ENCODE data around the gene ELMO1. TPM values are rescaled to one million over a fixed set of nuclear protein-coding genes. Genes with fewer than 3 reads are reported as not detected.
A peak's percentile ranks its signal among the peaks of the same experiment; 100 is the strongest.

ELMO1 gene
- total and polyA plus RNA-seq, 8 donors = 18.2 to 55.3 (median 45.6) TPM

DNA sequence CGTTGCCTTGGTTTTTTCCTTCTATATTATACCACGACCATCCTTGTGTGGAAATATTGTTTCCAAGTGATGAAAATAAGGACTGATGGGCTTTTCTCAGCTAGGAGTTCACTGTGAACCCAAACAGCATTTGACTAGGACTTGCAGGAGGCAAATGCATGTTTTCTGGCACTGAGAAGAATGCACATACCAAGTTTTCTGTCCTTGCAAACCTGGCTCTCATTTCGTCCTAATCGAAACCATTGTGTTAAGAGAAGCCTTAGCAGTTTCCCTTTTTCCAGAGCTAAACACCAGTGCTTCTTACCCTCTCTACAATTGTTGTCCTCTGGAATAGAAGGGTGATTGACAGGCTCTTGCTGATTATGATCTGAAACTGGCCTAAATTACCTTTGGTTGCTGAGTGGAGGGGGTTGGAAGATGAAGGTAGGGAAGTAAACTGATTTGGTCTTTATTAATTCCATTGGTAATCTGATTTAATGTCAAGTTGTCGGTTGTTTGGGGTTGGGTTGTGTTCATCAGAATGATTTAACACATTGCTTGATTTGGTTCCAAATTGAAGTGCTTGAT lies 33.1 kb upstream of the ELMO1 start:
- H3K27ac ChIP-seq = no peak overlapping the region
- H3K9me3 ChIP-seq = peaks cover 0 to 1% of the 10 kb centered on the region in 2 donors
- no peaks in the 10 kb centered on the region for H3K36me3 ChIP-seq
- no peak for ATAC-seq
- intact Hi-C loops (cut with DNase I) = no loop called here
- H3K27me3 ChIP-seq = no peaks in the 10 kb centered on the region
- TF ChIP-seq, protein P1, sequence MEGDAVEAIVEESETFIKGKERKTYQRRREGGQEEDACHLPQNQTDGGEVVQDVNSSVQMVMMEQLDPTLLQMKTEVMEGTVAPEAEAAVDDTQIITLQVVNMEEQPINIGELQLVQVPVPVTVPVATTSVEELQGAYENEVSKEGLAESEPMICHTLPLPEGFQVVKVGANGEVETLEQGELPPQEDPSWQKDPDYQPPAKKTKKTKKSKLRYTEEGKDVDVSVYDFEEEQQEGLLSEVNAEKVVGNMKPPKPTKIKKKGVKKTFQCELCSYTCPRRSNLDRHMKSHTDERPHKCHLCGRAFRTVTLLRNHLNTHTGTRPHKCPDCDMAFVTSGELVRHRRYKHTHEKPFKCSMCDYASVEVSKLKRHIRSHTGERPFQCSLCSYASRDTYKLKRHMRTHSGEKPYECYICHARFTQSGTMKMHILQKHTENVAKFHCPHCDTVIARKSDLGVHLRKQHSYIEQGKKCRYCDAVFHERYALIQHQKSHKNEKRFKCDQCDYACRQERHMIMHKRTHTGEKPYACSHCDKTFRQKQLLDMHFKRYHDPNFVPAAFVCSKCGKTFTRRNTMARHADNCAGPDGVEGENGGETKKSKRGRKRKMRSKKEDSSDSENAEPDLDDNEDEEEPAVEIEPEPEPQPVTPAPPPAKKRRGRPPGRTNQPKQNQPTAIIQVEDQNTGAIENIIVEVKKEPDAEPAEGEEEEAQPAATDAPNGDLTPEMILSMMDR (IDR thresholded peaks at IDR 0.05) = no peak
- no peak for DNase-seq
- peaks cover 0 to 14% of the 10 kb centered on the region in 2 donors for H3K4me1 ChIP-seq
- H3K4me3 ChIP-seq = no peak overlapping the region

GRCh38 chr7:37481154-37481553 lies 32.5 kb upstream of the ELMO1 start:
- DNase-seq = no peak
- TF ChIP-seq, protein P1 (IDR thresholded peaks at IDR 0.05) = no peak
- no peak for ATAC-seq
- Histone ChIP-seq H3K36me3 (no peaks in the 10 kb centered on the region), H3K9me3 (no peaks in the 10 kb centered on the region), H3K27ac (no peak overlapping the region), H3K27me3 (no peaks in the 10 kb centered on the region), H3K4me3 (no peak overlapping the region), H3K4me1 (peaks cover 0 to 14% of the 10 kb centered on the region in 2 donors)
- intact Hi-C loops (cut with DNase I) = no loop called here

DNA sequence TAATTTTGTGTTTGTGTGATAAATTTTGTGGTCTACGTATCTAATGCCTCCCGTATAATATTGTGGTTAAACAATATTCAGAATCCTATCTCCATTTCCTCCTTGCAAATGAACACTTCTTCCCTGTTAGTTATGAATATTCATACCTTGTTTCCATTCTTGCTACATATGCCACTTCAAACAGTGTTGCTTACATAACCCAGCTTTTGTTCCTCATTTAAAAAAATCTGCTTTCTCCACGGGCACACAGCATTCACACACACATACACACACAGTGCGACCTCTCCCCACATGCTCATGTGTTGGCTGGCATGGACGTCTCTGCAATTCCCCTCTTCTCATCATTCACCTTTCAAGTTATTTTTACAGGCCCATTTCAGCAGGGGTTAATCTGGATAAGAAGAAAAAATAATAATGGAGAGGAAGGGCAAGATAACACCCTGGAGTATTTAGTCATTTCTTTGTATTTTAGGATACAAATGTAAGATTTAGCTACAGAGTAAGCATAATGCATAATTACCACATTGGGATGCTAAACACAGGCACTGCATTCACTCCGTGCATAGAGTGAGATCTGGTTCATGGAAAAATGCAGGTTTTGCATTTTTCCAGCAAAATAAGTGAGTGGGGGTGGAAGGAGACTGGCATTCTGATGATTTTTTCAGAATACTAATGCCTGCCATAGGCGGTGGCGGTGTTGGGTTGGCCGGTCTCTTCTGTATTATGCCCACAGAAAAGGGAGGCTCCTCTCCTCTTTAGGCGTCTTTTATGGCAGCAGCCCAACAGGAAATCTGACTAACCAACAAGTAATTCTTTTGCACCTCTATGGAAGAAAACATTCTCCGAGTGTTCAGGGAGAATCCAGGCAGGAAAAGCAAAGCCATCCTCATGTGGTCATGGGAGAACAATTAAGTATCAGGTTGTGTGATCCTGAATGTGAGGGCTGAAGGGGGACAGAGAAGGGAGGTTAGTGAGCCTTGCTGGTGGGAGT lies 31.7 kb upstream of the ELMO1 start:
- Histone ChIP-seq H3K4me1 (peaks cover 0 to 14% of the 10 kb centered on the region in 2 donors), H3K27me3 (no peaks in the 10 kb centered on the region), H3K36me3 (no peaks in the 10 kb centered on the region), H3K27ac (no peak overlapping the region), H3K4me3 (no peak overlapping the region), H3K9me3 (no peaks in the 10 kb centered on the region)
- TF ChIP-seq, protein P1 (IDR thresholded peaks at IDR 0.05) = no peak
- ATAC-seq (peak; percentile 24), DNase-seq (no peak)
- intact Hi-C loops (cut with DNase I) = no loop called here

- intact Hi-C loops (cut with DNase I) = no loop called here
- Histone ChIP-seq H3K36me3 (no peaks in the 10 kb centered on the region), H3K27ac (no peak overlapping the region), H3K9me3 (no peaks in the 10 kb centered on the region), H3K4me3 (no peak overlapping the region), H3K27me3 (no peaks in the 10 kb centered on the region), H3K4me1 (peaks cover 0 to 14% of the 10 kb centered on the region in 2 donors)
- ATAC-seq = no peak
- DNase-seq = no peak
- TF ChIP-seq, protein P1 (IDR thresholded peaks at IDR 0.05) = no peak
Observed at GRCh38 chr7:37476881-37477450, 28.3 kb upstream of the ELMO1 start.

DNA sequence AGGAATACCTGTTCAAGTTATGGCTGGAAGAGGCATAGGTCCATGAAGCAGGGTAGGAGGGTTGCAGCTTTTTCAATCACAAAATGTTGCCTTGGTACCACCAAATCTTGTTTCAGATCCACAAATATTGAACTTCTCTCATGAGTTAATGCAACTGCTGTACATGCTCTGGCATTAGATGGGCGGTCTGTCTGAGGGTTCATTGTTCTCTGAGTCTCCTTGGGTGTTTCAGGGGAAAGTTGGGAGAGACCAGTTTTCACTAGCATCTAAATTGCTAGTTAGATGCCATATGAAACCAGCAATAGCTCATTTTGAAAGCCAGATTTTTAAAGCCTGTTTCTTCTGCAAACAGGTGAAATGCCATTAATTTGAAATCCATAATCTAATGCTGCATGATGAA lies 27.8 kb upstream of the ELMO1 start:
- Histone ChIP-seq H3K4me1 (peaks cover 0 to 14% of the 10 kb centered on the region in 2 donors), H3K27me3 (no peaks in the 10 kb centered on the region), H3K4me3 (no peak overlapping the region), H3K9me3 (no peaks in the 10 kb centered on the region), H3K36me3 (no peaks in the 10 kb centered on the region), H3K27ac (no peak overlapping the region)
- DNase-seq (no peak), ATAC-seq (no peak)
- intact Hi-C loops (cut with DNase I) = no loop called here
- TF ChIP-seq, protein P1 (IDR thresholded peaks at IDR 0.05) = no peak

All from left lung (tissue), 10 donors.